Liver (tissue), 3 donors: ENCODE results near the gene ZFX.

ENCODE experiments used
- EGR1 ChIP-seq, 2 donors: IDR thresholded peaks; 2 replicates each; pipeline ENCODE4 v1.6.1; 2016 to 2018; ENCODE audit warnings: antibody characterized with exemption in 2 of 2, low read depth in 2 of 2
- HNF4A ChIP-seq, 2 donors: conservative IDR thresholded peaks; 2 replicates each; pipeline ENCODE4 v1.6.1; 2016; ENCODE audit warnings: antibody characterized with exemption in 2 of 2, mild to moderate bottlenecking in 2 of 2
- TF ChIP-seq, protein P1 (sequence below): fragments of 150-350 bp; IDR thresholded peaks from 2 replicates; pipeline ENCODE4 v1.5.1; 2017; ENCODE audit warnings: improper control_type of control experiment, low read depth, low read length; ENCODE audit not compliant: missing input control
- TF ChIP-seq, protein P2 (sequence below): IDR thresholded peaks from 2 replicates; pipeline ENCODE4 v1.6.1; 2016; ENCODE audit warnings: antibody characterized with exemption
- donor health status: healthy.
- donor health status: healthy.

DNA sequence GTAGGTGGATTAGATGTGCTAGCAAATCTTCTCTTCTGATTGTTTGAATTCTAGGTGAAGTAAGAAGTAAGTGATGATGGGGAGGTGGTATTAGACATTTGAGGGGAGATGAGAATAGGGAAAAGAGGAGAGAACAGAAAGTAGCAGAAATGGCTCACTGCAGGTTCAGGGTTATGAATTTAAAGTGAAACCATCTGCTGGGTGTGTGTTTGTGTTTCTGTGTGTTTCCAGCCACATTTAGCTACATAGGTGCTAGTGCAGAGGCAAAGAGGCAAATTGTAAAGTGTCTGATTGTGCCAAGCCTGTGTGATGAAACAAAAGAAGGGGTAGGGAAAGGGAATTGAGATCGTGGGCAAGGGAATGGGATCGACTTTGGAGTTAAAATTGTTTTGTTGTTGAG lies 50.6 kb downstream of the ZFX start:
- no peak for TF ChIP-seq HNF4A (conservative IDR thresholded peaks at IDR 0.05)
- TF ChIP-seq, protein P1, sequence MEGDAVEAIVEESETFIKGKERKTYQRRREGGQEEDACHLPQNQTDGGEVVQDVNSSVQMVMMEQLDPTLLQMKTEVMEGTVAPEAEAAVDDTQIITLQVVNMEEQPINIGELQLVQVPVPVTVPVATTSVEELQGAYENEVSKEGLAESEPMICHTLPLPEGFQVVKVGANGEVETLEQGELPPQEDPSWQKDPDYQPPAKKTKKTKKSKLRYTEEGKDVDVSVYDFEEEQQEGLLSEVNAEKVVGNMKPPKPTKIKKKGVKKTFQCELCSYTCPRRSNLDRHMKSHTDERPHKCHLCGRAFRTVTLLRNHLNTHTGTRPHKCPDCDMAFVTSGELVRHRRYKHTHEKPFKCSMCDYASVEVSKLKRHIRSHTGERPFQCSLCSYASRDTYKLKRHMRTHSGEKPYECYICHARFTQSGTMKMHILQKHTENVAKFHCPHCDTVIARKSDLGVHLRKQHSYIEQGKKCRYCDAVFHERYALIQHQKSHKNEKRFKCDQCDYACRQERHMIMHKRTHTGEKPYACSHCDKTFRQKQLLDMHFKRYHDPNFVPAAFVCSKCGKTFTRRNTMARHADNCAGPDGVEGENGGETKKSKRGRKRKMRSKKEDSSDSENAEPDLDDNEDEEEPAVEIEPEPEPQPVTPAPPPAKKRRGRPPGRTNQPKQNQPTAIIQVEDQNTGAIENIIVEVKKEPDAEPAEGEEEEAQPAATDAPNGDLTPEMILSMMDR = no peak
- TF ChIP-seq EGR1 (IDR thresholded peaks at IDR 0.05; ENCODE audit: low read depth in 2 of 2) = no peak
- TF ChIP-seq, protein P2, sequence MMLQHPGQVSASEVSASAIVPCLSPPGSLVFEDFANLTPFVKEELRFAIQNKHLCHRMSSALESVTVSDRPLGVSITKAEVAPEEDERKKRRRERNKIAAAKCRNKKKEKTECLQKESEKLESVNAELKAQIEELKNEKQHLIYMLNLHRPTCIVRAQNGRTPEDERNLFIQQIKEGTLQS = no peak
